GM12878 (cell line): ENCODE measurements around the gene PTGR1. TPM values are rescaled to one million over a fixed set of nuclear protein-coding genes. Genes with fewer than 3 reads are reported as not detected.

Experiments
- ATAC-seq: fragments of 200-7000 bp; cut with Tn5 transposase; 3 replicates; pipeline ENCODE4 v1.9.1; 2020; ENCODE audit warnings: mild to moderate bottlenecking, moderate library complexity
- BruUV-seq: library from RNA; stranded (reverse); fragments of 400-500 nt; replicated peaks from 2 replicates; lab custom pipeline; 2021; lab: Mats Ljungman, UMichigan
- CTCF ChIA-PET: fragments of 300-600 bp; sonication (Branson Sonifier 250); formaldehyde crosslinking; extraction: SDS; loops from one replicate; lab custom pipeline; 2021; ENCODE audit warnings: inconsistent platforms; lab: Yijun Ruan, JAX
- POLR2A ChIA-PET: fragments of 350-600 bp; formaldehyde crosslinking; extraction: SDS; loops from one replicate; lab custom pipeline; 2021; ENCODE audit warnings: inconsistent platforms; lab: Charles Lee
- RAD21 ChIA-PET: fragments of 300-600 bp; sonication (Branson Sonifier 250); formaldehyde crosslinking; loops from one replicate; lab custom pipeline; 2023; ENCODE audit warnings: antibody characterized with exemption; ENCODE audit not compliant: unreplicated experiment; lab: Charles Lee
- SMC1A ChIA-PET: fragments of 300-600 bp; sonication (Branson Sonifier 250); formaldehyde crosslinking; loops from one replicate; lab custom pipeline; 2023; ENCODE audit not compliant: unreplicated experiment, uncharacterized antibody; lab: Charles Lee
- DNase-seq: peaks from one replicate; pipeline ENCODE4 v3.0.0-alpha.2; 2011; ENCODE audit warnings: low read depth, low spot score
- FAIRE-seq: peaks from 3 replicates; lab custom pipeline; 2011; peaks lifted over from hg19 to GRCh38; lab: Jason Lieb, UNC
- H2AFZ ChIP-seq: 2 replicates; pipeline ENCODE4 v1.6.0; 2011; ENCODE audit warnings: low read depth, low read length, control low read depth; ENCODE audit not compliant: control insufficient read depth
- H3K27ac ChIP-seq: 2 replicates; pipeline ENCODE4 v1.5.1; 2011; ENCODE audit warnings: control low read depth; ENCODE audit not compliant: control insufficient read depth, insufficient read depth
- H3K27me3 ChIP-seq, 2 experiments: replicated peaks in 1 of 2; 2 replicates each; pipeline versions ENCODE4 v1.6.0 to v1.6.1; 2011; ENCODE audit warnings: low read length in 1 of 2; ENCODE audit not compliant: control insufficient read depth in 2 of 2, insufficient read depth in 2 of 2
- H3K36me3 ChIP-seq, 2 experiments: 2 replicates each; pipeline ENCODE4 v1.5.1; 2011; ENCODE audit warnings: low read length in 1 of 2; ENCODE audit not compliant: control insufficient read depth in 2 of 2, insufficient read depth in 2 of 2
- H3K4me1 ChIP-seq: 2 replicates; pipeline ENCODE4 v1.6.1; 2011; ENCODE audit warnings: mild to moderate bottlenecking, low read length, moderate library complexity, mixed read lengths; ENCODE audit not compliant: control insufficient read depth, insufficient read depth
- H3K4me2 ChIP-seq: 2 replicates; pipeline ENCODE4 v1.6.0; 2011; ENCODE audit warnings: control low read depth; ENCODE audit not compliant: control insufficient read depth, insufficient read depth
- H3K4me3 ChIP-seq: fragments of 200-600 bp; sonication (generic); 2 replicates; pipeline ENCODE4 v1.5.1; 2016
- H3K79me2 ChIP-seq: 2 replicates; pipeline ENCODE4 v1.6.0; 2011; ENCODE audit warnings: low read length; ENCODE audit not compliant: control insufficient read depth, insufficient read depth
- H3K9ac ChIP-seq: 2 replicates; pipeline ENCODE4 v1.8.0; 2011; ENCODE audit warnings: low read length, control low read depth, mixed read lengths; ENCODE audit not compliant: control insufficient read depth, insufficient read depth
- H3K9me3 ChIP-seq: replicated peaks from 3 replicates; pipeline ENCODE4 v1.5.1; 2011; ENCODE audit warnings: mild to moderate bottlenecking, low read length; ENCODE audit not compliant: control insufficient read depth, insufficient read depth
- H4K20me1 ChIP-seq: 2 replicates; pipeline ENCODE4 v1.6.0; 2011; ENCODE audit not compliant: control insufficient read depth, insufficient read depth
- CBX5 ChIP-seq: sonication (generic); IDR thresholded peaks from 2 replicates; pipeline ENCODE4 v1.6.1; 2016; ENCODE audit warnings: low read depth, moderate library complexity, mild to moderate bottlenecking, inconsistent platforms
- KLF5 ChIP-seq: fragments of 450-650 bp; IDR thresholded peaks from 2 replicates; pipeline ENCODE4 v1.6.1; 2014; ENCODE audit warnings: mild to moderate bottlenecking; ENCODE audit not compliant: partially characterized antibody
- SMAD1 ChIP-seq: fragments of 450-650 bp; IDR thresholded peaks from 2 replicates; pipeline ENCODE4 v1.6.1; 2018; ENCODE audit warnings: mild to moderate bottlenecking, low read depth; ENCODE audit not compliant: partially characterized antibody
- USF1 ChIP-seq: IDR thresholded peaks from 2 replicates; pipeline ENCODE4 v1.6.1; 2011; ENCODE audit warnings: borderline replicate concordance, low read depth, mild to moderate bottlenecking, moderate library complexity, mixed read lengths, low read length; ENCODE audit not compliant: insufficient read depth; ENCODE audit errors: extremely low read length
- USF2 ChIP-seq: IDR thresholded peaks from 2 replicates; pipeline ENCODE4 v1.6.1; 2011; ENCODE audit warnings: low read depth, low read length, improper control_type of control experiment, borderline replicate concordance
- ZNF274 ChIP-seq: IDR thresholded peaks from one replicate; pipeline ENCODE4 v1.8.0; 2011; ENCODE audit not compliant: insufficient read length, insufficient read depth
- WGBS: methylation state at CpG from one replicate; pipeline ENCODE4 v1.1.6; 2016; ENCODE audit warnings: low lambda C conversion rate; ENCODE audit not compliant: insufficient replicate concordance, insufficient coverage; ENCODE audit errors: missing lambda C conversion rate; 5-methylcytosine and 5-hydroxymethylcytosine counted together
- in situ Hi-C: fragments of 300-500 bp; cut with MboI; formaldehyde crosslinking; loops from 9 replicates; pipeline ENCODE4 v1.14.3; 2018; ENCODE audit warnings: mixed read lengths
- intact Hi-C: fragments of 100-400 bp; cut with micrococcal nuclease; formaldehyde crosslinking; loops from one replicate; pipeline ENCODE4 v1.14.2; 2022; ENCODE audit not compliant: unreplicated experiment
- polyA plus RNA-seq, 11 experiments: library from polyadenylated mRNA; depleted of rRNA in 4 of 11; unstranded in 6 of 11; stranded (reverse) in 5 of 11; fragments of >200 nt; fragmentation: Nextera tagmentation in 4 of 11; fragmentation: Illumina TruSeq in 1 of 11; extraction: Ambion mirVana in 4 of 11; extraction: Trizol in 1 of 11; gene quantifications; 1 replicate in 1 of 11; 2 replicates in 10 of 11; pipeline versions ENCODE4 v1.2.1 to v1.2.3, GENCODE V29; 2011 to 2016; ENCODE audit warnings: inconsistent platforms in 2 of 11, missing spikeins in 2 of 11, low read depth in 1 of 11
- total RNA-seq, 4 experiments: library from RNA; depleted of rRNA in 3 of 4; stranded (reverse); fragments of >200 nt in 3 of 4; fragmentation: Illumina TruSeq in 1 of 4; extraction: Trizol in 1 of 4; gene quantifications; 2 replicates each; pipeline versions ENCODE4 v1.2.1 to v1.2.3, GENCODE V29; 2013 to 2021

The PTGR1 gene
- total and polyA plus RNA-seq, 10 of the 15 experiments (the other 5 are each of a cell fraction or from before 2014, with no cell fraction given) = 0.12 to 6.3 (median 2.8) TPM

- H3K36me3 ChIP-seq = no peaks in the 10 kb centered on the region
- ATAC-seq (no peak), DNase-seq (no peak), FAIRE-seq (no peak)
- no peaks in the 10 kb centered on the region for H3K4me1 ChIP-seq
- POLR2A ChIA-PET = interaction anchor here (0.7 kb wide), 1 partner anchor 44 kb away, joined by 3 read pairs; no protein-coding TSS in a partner anchor
- no peak overlapping the region for H3K4me2 ChIP-seq
- no peaks in the 10 kb centered on the region for H4K20me1 ChIP-seq
- BruUV-seq = no TSS peak
- WGBS = 35% methylated on average over 11 of the region's 11 CpGs
- H3K9ac ChIP-seq = no peak overlapping the region
- no peaks in the 10 kb centered on the region for H3K27me3 ChIP-seq
- H3K27ac ChIP-seq = no peak overlapping the region
- no peak overlapping the region for H2AFZ ChIP-seq
- CTCF ChIA-PET = no interaction called here
- SMC1A ChIA-PET = interaction anchor here (0.6 to 0.7 kb wide), 3 partner anchors 64 to 1852 kb away, joined by 3 to 5 read pairs (median 4); no protein-coding TSS in a partner anchor
- TF ChIP-seq CBX5 = 0 out of 2 replicates have a peak, but pooled peaks have one; percentile 42
- no peak for TF ChIP-seq SMAD1
- TF ChIP-seq ZNF274 = peak; percentile 83
- no peak for TF ChIP-seq USF1
- TF ChIP-seq KLF5 = no peak
- TF ChIP-seq USF2 = no peak
- peaks cover 10% of the 10 kb centered on the region; the same call in 2 of the 3 replicates for H3K9me3 ChIP-seq
- H3K79me2 ChIP-seq = no peaks in the 10 kb centered on the region
- intact Hi-C loops (no loop called here), in situ Hi-C loops (no loop called here)
- RAD21 ChIA-PET = no interaction called here
- no peak overlapping the region for H3K4me3 ChIP-seq
Observed at GRCh38 chr9:111542497-111543254, 56.8 kb downstream of the PTGR1 start.
